Transverse colon (tissue), 4 donors: Measurements from ENCODE around the gene PLCL2.

Source experiments
- CTCF ChIP-seq, 5 experiments: fragments of 200-600 bp in 3 of 5; fragments of 450-650 bp in 2 of 5; sonication (generic) in 3 of 5; IDR thresholded peaks; 1 replicate in 2 of 5; 2 replicates in 3 of 5; pipeline ENCODE4 v1.5.1; 2016 to 2017; ENCODE audit warnings: antibody characterized with exemption in 5 of 5, inconsistent platforms in 3 of 5, mild to moderate bottlenecking in 2 of 5, moderate library complexity in 1 of 5
- EP300 ChIP-seq: sonication (generic); formaldehyde crosslinking; IDR thresholded peaks from one replicate; pipeline ENCODE4 v1.6.1; 2017; ENCODE audit warnings: antibody characterized with exemption, low read depth
- POLR2A ChIP-seq: fragments of 450-650 bp; IDR thresholded peaks from one replicate; pipeline ENCODE4 v1.6.1; 2016; ENCODE audit warnings: antibody characterized with exemption, mild to moderate bottlenecking, moderate library complexity
- POLR2AphosphoS5 ChIP-seq, 3 donors: sonication (generic); formaldehyde crosslinking; IDR thresholded peaks; one replicate each; pipeline ENCODE4 v1.6.1; 2016; ENCODE audit warnings: antibody characterized with exemption in 3 of 3

- TF ChIP-seq CTCF (IDR thresholded peaks at IDR 0.05) = no peak
- TF ChIP-seq POLR2A = no peak
- no peak for TF ChIP-seq POLR2AphosphoS5 (IDR thresholded peaks at IDR 0.05)
- TF ChIP-seq EP300 = no peak
Observed at GRCh38 chr3:17077606-17078005, 192.9 kb downstream of the PLCL2 start.
